GM20431 (cell line): ENCODE data around the gene B4GALT2.

Source experiments
- in situ Hi-C: fragments of 300-500 bp; cut with MseI, MboI; formaldehyde crosslinking; loops from one replicate; pipeline ENCODE4 v1.15.0; 2020; ENCODE audit warnings: low sequenced_read_pairs; ENCODE audit not compliant: unreplicated experiment

B4GALT2 gene

GRCh38 chr1:43945674-43946235 lies 33.3 kb upstream of the B4GALT2 start:
- in situ Hi-C loops: no loop called here

GRCh38 chr1:43946236-43947060 lies 32.6 kb upstream of the B4GALT2 start, which contains the start of gene IPO13:
Gene IPO13 (plus strand): TSS chr1:43946950. CDS start chr1:43947601, 651 bp downstream.
- in situ Hi-C loops: no loop called here

GRCh38 chr1:43947061-43947873 lies 31.7 kb upstream of the B4GALT2 start:
- in situ Hi-C loops: no loop called here

- in situ Hi-C loops: no loop called here
Observed at GRCh38 chr1:43947874-43948437, 31.1 kb upstream of the B4GALT2 start.

GRCh38 chr1:43949678-43950077 lies 29.3 kb upstream of the B4GALT2 start:
- in situ Hi-C loops: no loop called here

GRCh38 chr1:43951021-43951985 lies 27.7 kb upstream of the B4GALT2 start:
- in situ Hi-C loops: no loop called here

- in situ Hi-C loops: no loop called here
Observed at GRCh38 chr1:43952731-43953346, 26.2 kb upstream of the B4GALT2 start.

GRCh38 chr1:43953361-43953760 lies 25.6 kb upstream of the B4GALT2 start:
- in situ Hi-C loops: no loop called here

- in situ Hi-C loops: no loop called here
Observed at GRCh38 chr1:43954036-43954435, 25.0 kb upstream of the B4GALT2 start.

- in situ Hi-C loops: no loop called here
Observed at GRCh38 chr1:43956234-43956633, 22.8 kb upstream of the B4GALT2 start.

- in situ Hi-C loops: no loop called here
Observed at GRCh38 chr1:43957407-43958040, 21.5 kb upstream of the B4GALT2 start.

GRCh38 chr1:43958351-43959255 lies 20.4 kb upstream of the B4GALT2 start:
- in situ Hi-C loops: no loop called here

GRCh38 chr1:43960798-43961197 lies 18.2 kb upstream of the B4GALT2 start:
- in situ Hi-C loops: no loop called here

- in situ Hi-C loops: no loop called here
Observed at GRCh38 chr1:43961692-43962091, 17.3 kb upstream of the B4GALT2 start.

- in situ Hi-C loops: no loop called here
Observed at GRCh38 chr1:43962324-43962723, 16.7 kb upstream of the B4GALT2 start.

GRCh38 chr1:43963006-43963405 lies 16.0 kb upstream of the B4GALT2 start:
- in situ Hi-C loops: no loop called here

- in situ Hi-C loops: no loop called here
Observed at GRCh38 chr1:43963890-43964289, 15.1 kb upstream of the B4GALT2 start.

GRCh38 chr1:43965316-43965715 lies 13.7 kb upstream of the B4GALT2 start:
- in situ Hi-C loops: no loop called here
